NOMO-1 treated with dmso at 0.1 percent for 144 hours (cell line): ENCODE results near the gene CUX1.
A peak's percentile ranks its signal among the peaks of the same experiment; 100 is the strongest.

Experiments used
- DNase-seq: peaks from one replicate; lab custom pipeline; 2025; ENCODE audit not compliant: unreplicated experiment; lab: John Stamatoyannopoulos, UW

The CUX1 gene

GRCh38 chr7:102275123-102275703 lies 457.8 kb downstream of the CUX1 start:
- no peak for DNase-seq

DNA sequence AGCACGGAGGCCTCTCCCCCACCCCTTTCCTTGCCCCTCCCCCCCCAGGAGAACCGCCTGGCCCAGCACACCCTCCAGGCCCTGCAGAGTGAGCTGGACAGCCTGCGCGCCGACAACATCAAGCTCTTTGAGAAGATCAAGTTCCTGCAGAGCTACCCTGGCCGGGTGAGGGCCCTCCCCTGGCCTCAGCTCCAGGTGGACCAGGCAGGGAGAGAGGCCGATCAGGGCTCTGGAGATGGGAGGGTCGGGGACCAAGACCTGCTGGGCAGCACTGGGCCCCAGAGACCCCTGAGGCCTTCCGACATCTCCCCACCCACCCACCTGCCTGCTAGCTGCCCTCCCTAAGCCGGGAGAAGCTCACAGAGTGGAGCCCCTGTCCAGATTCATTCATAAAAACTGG lies 460.5 kb downstream of the CUX1 start:
- DNase-seq, result no peak

DNA sequence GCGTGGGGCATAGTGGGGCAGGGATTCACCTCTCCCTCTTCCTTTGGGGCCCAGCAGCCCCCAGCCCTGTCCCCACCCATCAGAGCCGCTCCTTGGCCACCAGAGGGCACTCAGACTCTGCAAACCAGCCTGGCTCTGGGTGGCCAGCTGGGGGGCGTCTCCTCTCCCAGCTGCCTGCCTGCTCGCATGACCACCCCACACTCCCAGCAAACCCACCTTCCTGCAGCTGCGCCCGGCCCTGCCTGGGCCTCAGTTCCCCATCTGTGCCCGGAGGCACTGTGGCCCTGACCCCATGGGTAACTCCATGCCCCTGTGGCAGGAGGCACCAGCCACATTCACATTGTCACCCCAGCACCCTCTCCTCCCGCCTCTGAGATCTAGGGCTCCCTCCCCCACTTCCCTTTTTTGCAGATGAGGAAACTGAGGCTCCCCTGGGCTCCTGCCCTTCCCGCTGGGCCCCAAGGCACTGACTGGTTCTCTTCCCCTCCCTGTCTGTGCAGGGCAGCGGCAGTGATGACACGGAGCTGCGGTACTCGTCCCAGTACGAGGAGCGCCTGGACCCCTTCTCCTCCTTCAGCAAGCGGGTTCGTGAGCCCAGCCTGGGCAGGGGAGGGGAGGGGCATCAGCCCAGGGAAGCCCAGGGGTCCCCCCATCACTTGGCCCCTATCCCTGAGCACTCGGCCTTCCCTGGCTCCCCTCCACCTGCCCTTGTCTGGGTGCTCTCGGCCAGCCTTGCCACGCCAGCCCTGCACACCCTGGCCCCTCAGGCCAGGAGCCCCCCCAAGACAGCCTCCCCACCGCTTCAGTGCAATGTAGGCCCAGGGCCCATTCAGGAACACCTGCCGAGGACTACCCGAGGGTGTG lies 462.3 kb downstream of the CUX1 start:
- DNase-seq, result peak; percentile 38

- DNase-seq, result no peak
These were observed 463.1 kb downstream of the CUX1 start for GRCh38 chr7:102280521-102280920.

DNA sequence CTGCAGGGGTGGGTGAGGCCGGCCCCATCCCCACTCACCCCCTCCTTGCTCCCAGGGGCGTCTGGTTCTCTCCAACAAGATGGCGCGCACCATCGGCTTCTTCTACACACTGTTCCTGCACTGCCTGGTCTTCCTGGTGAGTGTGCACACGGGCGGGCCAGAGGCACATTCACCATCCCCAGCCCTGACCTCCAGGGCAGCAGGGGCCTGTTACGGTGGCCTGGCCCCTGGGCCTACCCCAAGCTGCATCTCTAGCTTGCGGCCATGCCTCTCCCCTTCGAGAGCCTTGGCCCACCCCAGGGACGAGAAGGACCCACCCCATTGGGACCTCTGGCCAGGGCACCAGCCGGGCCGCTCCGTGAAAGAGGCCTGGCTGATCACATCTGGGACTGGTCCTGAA lies 464.4 kb downstream of the CUX1 start:
- DNase-seq, result no peak

- DNase-seq, result no peak
These were observed 465.3 kb downstream of the CUX1 start for GRCh38 chr7:102282465-102283362.

DNA sequence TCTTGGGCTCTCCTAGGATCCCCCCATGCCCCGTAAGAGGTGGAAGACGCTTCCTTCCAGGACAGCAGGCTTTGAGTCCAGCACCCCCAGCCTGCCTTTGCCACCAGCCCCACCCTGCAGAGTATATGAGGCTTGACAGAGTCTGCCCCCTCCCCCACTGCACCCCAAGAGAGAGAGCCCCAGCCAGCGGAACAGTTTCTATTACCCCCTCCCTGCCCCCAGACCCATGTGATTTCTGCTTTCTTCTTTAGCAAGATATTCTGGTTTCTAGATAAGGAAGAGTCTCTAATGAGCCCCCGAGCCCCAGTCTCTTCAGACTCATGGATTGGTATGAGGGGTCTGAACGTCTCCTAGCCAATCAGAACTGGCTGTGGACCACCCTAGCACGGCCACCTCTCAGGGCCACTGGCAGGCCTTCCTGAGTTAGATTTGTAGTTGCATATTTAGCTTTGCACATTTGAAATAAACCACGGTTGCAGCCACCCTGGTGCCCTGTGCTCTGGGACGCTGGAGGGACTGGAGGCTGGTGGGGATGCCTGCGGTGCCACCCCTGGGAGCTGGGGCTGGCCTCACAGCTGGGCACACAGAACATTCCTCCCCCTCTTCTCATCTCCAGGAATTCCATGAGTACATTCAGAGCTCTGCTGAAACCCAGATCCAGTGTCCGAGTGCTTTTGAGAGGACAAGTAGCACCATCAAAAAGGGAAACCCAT lies 466.2 kb downstream of the CUX1 start:
- DNase-seq, result no peak

GRCh38 chr7:102284399-102284798 lies 467.0 kb downstream of the CUX1 start:
- DNase-seq, result no peak

GRCh38 chr7:102284891-102285539 lies 467.6 kb downstream of the CUX1 start:
- peak; percentile 69 for DNase-seq

- DNase-seq, result peak; percentile 77
These were observed 468.3 kb downstream of the CUX1 start for GRCh38 chr7:102285540-102286236.

DNA sequence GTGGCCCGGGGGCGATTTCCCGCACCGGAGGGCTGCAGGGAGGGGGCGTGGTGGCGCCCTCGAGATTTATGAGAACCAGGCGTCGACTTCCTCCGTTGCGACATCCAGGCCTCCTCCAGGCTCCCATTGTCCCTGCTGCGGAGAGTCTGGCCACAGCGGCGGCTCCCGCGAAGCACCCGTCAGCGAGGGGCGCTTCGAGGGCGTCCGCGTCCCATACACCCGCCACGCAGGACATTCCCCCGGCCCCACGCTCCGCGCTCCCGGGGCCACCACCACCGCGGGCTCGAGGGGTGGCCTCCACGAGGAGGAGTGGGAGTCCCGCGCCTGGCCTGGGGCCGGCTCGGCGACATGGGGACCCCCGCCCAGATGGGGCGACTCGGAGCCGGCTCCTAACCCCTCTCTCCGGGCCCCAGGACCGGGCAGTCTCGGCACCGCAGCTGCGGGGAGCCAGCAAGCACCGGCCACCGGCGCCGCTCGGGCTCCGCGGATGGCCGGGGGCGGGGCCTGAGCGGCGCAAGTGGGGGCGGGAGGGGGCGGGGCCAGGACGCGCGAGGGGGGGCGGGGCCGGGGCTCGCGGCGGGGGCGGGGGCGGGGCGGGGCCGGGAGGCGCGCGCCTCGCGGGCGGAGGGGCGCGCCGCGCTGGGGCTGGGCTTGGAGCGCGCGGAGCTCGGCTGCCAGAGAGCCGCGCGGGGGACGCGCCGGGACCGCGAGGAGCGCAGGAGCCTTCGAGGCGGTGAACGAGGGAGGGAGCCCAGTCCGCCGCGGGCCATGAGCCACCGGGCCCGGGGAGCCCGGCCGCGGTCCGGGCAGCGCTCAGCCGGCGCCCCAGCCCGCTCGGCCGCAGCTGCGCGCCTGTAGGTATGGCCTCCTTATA lies 469.0 kb downstream of the CUX1 start, which contains the start of gene SH2B2:
TSS of gene SH2B2 (plus strand) at position 632 of the 874 bp plus-strand sequence. CDS start 13,683 bp downstream, outside the sequence.
- DNase-seq, result peak; percentile 77

DNA sequence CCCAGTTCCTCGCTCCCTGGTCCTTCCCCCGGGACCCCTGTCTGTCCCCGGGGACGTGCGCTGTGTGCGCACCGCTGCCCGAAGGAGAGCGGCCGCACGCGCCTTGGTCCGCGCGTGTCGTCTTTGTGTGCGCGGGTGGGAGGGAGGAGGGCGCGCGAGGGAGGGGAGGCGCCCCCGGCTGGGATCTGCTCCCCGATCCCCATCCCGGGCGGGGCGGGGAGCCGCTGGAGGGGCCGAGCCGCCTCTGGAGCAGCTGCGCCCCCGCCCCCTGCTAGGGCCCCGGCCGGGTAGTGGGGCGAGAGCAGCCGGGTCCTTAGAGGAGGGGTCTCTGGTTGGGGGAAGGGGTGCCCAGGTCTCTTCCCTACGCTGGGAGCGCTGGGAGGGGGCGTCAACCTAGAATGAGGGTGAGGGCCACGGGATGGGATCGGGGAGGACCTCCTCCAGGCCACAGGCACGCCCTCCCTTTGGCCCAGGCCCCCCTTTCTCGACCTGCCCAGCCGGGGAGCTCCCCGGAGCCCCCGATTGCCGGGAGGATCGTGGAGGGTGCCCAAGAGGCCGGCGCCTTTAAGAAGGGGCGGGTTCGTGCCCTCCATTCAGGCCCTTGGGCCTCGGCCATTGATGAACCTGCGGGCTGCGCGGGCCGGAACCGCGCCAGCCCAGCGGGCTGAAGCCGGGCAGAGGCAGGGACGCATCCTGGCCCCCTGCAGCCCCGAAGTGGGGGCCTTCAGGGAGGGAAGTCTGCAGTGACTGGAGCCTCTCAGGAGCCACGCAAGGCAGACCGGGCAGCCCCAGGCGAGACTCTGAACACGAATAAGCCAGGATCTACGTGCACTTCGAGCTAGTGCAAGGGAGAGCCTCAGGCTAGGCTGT lies 469.9 kb downstream of the CUX1 start:
- DNase-seq, result no peak

- DNase-seq, result no peak
These were observed 470.5 kb downstream of the CUX1 start for GRCh38 chr7:102287981-102288278.

DNA sequence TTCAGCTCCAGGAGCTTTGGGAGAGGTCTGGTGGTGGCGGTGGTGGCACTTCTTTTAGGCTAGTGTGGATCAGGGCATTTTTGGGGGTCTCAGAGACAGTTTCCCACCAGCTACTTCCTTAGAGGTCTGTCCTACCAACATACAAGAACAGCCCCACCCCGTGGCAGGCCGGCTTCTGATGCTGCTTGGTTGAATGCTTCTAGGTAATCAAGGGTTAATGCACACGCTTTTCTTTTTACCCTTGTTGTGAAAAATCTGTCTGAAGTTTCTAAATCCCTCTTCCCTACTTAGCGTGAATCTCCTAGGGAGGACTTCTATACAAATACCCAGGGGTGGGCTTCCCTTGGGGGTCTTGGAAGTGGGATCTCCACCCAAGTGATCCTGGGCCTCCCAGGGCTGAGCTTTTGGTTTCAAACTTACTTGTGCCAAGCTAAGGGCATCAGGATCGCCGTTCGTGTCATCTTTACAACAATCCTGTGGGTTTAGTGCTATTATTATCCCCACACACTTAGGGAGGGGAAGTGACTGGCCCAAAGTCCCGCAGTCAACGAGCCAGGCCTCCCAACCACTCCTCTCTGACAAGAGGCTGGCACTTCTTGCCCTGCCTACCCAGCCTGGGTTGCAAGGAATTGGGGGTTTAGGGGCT lies 471.0 kb downstream of the CUX1 start:
- peak; percentile 61 for DNase-seq

- no peak for DNase-seq
These were observed 471.6 kb downstream of the CUX1 start for GRCh38 chr7:102289057-102289456.

- no peak for DNase-seq
These were observed 473.9 kb downstream of the CUX1 start for GRCh38 chr7:102291056-102291915.

GRCh38 chr7:102291916-102292267 lies 474.5 kb downstream of the CUX1 start:
- no peak for DNase-seq
